ENCODE results near the gene MRPL24. TPM values are rescaled to one million over a fixed set of nuclear protein-coding genes. Genes with fewer than 3 reads are reported as not detected.

Gene MRPL24
- total RNA-seq: 19.1 and 22.3 TPM in 2 replicates

DNA sequence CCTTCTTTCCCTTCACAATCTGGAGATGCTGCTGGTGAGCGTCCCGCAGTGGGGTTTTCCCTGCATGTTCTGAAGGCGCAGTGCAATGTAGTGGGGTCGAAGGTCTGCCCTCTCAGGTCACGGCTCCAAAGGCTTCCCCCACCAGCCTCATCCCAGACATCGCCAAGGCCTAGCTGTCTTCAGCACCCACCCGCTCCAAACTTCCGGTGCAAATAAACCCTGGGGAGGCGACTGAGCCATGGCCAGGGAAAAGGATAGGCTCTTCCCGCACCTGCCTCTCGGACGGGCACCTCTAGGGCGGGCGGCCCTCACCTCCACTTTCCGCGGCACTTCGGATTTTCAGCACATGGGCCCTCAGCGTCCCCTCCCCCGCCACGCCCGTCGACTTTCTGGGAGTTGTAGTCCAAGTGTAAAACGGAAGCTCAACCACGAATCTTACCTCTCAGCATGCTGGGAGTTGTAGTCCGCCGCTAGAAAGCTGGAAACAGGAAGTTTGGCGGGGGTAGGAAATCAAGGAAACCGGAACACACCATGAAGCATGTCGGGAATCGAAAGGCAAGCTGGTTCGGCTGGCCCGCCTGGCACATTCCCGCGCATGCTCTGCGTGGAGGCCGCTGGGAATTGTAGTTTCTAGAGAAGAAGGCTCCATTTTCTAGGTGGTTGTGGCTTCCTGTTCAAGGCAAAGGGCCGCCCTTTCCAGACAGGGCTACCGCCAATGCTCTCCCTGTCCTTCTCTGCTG, at the start of gene MRPL24:
Gene MRPL24, minus strand, starts transcription at position 348 of the 740 bp plus-strand sequence. CDS start 2,384 bp downstream, outside the sequence.

DNA sequence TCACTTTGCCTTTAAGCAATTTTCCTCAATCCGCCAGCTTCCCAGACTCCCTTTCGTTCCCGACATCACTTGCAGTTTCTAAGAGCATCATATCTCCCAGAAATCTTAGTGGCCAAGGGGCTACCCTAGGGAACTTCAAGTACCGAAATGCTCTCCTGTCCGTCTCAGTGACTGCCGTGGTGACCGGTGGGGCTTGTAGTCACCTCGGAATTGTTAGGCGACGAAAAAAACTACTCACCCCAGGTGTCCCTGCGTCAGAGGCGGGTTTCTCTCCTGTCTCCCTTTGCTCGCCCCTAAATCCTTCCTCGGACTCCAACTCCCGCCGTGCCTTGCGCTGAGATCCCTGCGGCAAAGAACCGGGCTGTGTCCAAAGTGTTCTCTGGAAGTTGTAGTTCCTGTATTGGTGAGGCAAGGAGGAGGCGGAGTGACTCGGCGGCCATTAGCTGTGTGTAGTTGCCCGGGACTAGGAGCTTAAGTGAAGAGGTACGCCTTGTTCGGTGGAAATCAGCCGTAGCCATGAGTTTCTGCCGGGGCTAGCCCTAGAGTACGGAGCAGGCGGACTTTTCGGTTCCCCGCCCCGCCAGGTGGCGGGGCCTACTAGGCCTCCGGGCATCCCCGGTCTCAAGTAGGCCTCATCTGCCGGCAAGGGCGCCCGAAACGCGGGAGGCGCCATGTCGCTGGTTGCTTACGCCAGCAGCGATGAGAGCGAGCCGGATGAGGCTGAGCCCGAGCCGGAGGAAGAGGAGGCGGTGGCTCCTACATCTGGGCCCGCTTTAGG, 26.4 kb upstream of the MRPL24 start, which contains the start of gene PRCC:
Gene PRCC, plus strand, starts transcription at position 435 of the 778 bp plus-strand sequence. Its CDS starts 237 bp downstream, at position 672.

DNA sequence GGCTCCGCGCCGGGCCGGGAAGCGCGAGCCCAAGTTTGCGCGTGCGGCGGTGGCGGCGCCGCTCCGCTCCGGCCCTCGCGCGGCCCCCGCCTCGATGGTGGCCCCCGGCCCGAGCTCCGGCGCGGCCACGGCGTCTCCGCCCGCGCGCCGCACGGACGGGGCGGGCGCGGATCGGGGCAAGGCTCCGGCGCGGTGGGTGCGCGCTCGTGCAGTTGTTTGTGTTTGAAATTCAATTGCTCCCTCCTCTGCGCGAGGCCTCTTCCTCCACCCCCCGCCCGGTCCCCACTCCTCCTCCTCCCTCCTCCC, 10.5 kb upstream of the MRPL24 start, which contains the start of gene HDGF:
Gene HDGF, minus strand, starts transcription at position 225 of the 306 bp plus-strand sequence. CDS start 246 bp downstream, outside the sequence.

DNA sequence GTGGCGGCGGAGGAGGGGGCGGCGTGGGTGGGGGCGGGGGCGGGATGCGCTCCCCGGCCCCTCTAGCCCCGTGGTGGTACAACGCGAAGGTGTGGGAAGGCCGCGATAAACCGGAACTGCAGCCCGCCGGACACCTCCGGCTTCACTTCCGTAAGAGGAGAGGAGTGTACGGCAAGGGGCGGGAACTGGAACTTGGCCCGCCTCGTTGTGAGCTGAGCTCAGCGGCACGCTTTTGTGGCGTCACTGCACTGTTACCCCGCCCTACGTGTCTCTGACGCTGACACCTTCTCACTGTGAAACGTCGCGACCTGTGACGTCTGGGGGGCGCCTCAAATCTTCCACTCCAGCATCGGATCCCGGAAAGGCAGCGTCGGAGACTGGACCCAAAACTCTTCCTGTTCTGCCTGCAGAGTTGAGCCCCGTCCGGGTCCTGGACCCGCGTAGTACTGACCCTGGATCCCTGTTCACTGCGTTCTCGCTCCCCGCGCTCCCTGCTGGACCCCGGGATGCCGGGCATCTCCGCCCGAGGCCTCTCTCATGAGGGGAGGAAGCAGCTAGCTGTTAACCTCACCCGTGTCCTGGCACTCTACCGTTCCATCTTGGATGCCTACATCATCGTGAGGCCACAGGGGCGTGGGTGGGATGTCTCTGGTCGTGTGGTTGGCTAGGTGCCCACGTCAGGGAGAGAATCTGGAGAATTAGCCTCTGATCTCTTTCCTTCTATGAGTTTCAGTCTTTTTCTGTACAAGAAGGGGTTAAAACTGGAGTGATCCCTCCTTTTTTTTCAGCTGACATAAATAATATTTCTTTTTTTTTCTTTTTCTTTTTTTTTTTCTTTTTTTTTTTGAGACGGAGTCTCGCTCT, 12.1 kb downstream of the MRPL24 start, which contains the start of gene ISG20L2:
Gene ISG20L2, minus strand, starts transcription at position 168 of the 864 bp plus-strand sequence. CDS start 1,114 bp downstream, outside the sequence.

DNA sequence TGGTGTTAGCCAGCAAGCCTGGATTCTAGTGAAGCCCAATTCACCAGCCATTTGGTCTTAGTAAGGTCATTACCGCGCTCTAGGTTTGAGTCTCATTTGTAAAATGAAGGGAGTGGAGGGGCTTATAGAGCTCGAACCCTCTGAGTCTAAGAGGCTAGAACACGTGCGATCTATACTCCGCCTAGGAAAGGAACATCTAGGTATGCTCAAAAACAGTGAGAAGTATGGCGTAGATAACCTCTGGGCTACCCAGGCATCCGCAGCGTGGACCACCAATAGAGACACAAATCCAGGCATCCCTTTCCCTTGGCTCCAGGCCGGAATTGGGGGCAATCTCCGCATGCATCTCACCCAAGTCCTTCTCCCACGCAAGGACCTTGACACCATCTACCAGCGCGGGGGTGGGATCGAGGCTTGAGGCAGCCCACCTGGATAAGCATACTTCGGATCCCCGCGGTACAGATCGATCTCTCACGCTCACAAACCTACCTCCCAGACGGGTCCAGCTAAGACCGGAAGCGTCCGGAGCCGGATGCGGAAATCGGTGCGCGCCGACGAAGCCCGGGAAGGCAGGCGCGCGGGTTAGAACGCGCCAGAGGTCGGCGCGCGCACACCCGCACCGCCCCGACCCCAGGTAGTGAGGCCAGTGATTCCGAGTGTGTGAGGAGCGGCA, 12.8 kb downstream of the MRPL24 start, which contains the start of gene METTL25B:
Gene METTL25B, plus strand, starts transcription at position 544 of the 673 bp plus-strand sequence. CDS start 636 bp downstream, outside the sequence.

DNA sequence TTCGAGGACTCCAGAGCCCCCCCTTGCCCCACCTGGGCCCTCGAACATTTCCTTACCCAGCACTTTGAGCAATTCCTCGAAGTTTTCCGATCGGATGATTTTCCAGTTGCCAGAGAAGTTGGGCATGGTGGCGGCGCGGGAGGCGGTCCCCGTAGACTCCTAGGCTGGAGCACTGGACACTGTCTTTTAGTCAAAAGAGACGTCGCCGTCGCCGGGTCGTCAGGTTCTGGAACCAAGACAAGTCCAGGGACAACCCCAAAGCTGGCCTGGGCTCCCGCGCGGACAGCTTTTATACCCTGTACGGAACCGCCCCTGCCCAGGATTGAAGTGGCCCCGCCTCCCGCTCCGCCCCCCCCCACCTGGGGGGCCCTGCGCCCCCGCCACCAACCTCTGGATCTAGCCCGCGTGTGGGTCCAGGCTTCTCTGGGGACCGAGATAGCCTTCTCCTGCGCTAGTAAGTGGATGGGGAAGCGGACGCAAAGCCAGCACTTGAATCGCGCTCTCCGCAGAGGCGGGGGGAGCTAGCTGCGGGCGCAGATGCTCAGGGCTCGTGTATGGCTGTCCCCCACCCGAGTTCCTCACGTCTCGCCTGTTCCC, 35.5 kb downstream of the MRPL24 start, which contains the start of gene CRABP2:
Gene CRABP2, minus strand, starts transcription at position 263 of the 597 bp plus-strand sequence. Its CDS starts 137 bp downstream, at position 126.

Other genes starting within 250 kb of the MRPL24 start
- 25.6 and 26.4 TPM in 2 replicates for gene MEF2D, start 240.3 kb downstream of the MRPL24 start, total RNA-seq
- 6.5 and 7.7 TPM in 2 replicates for gene IQGAP3, start 168.5 kb downstream of the MRPL24 start, total RNA-seq
- not detected in 2 replicates for gene TTC24, start 161.4 kb downstream of the MRPL24 start, total RNA-seq
- gene NAXE, start 149.3 kb downstream of the MRPL24 start, total RNA-seq: 47.1 and 55.3 TPM in 2 replicates
- 13.0 and 13.8 TPM in 2 replicates for gene GPATCH4, start 139.6 kb downstream of the MRPL24 start, total RNA-seq
- not detected in 2 replicates for gene HAPLN2, start 121.7 kb downstream of the MRPL24 start, total RNA-seq
- gene BCAN, start 99.0 kb downstream of the MRPL24 start, total RNA-seq: not detected in 2 replicates
- gene NES, start 63.7 kb downstream of the MRPL24 start, total RNA-seq: 28.1 and 28.2 TPM in 2 replicates
- 144 and 158 TPM in 2 replicates for gene CRABP2, start 35.5 kb downstream of the MRPL24 start, total RNA-seq
- 9.6 and 9.9 TPM in 2 replicates for gene METTL25B, start 12.6 kb downstream of the MRPL24 start, total RNA-seq
- gene ISG20L2, start 12.3 kb downstream of the MRPL24 start, total RNA-seq: 19.3 and 26.1 TPM in 2 replicates
- 161 and 170 TPM in 2 replicates for gene HDGF, start 10.6 kb upstream of the MRPL24 start, total RNA-seq
- gene PRCC, start 26.4 kb upstream of the MRPL24 start, total RNA-seq: 25.8 and 30.4 TPM in 2 replicates
- gene SH2D2A, start 75.8 kb upstream of the MRPL24 start, total RNA-seq: 0.32 and 0.61 TPM in 2 replicates
- gene INSRR, start 118.0 kb upstream of the MRPL24 start, total RNA-seq: under 0.01 TPM in 2 replicates
- gene NTRK1, start 119.8 kb upstream of the MRPL24 start, total RNA-seq: not detected in 2 replicates
- 4.3 and 5.0 TPM in 2 replicates for gene PEAR1, start 152.6 kb upstream of the MRPL24 start, total RNA-seq
- gene LRRC71, start 179.5 kb upstream of the MRPL24 start, total RNA-seq: under 0.01 TPM in 1 of 2 replicates, not detected in the other